ENCODE measurements around the gene NR6A1.

DNA sequence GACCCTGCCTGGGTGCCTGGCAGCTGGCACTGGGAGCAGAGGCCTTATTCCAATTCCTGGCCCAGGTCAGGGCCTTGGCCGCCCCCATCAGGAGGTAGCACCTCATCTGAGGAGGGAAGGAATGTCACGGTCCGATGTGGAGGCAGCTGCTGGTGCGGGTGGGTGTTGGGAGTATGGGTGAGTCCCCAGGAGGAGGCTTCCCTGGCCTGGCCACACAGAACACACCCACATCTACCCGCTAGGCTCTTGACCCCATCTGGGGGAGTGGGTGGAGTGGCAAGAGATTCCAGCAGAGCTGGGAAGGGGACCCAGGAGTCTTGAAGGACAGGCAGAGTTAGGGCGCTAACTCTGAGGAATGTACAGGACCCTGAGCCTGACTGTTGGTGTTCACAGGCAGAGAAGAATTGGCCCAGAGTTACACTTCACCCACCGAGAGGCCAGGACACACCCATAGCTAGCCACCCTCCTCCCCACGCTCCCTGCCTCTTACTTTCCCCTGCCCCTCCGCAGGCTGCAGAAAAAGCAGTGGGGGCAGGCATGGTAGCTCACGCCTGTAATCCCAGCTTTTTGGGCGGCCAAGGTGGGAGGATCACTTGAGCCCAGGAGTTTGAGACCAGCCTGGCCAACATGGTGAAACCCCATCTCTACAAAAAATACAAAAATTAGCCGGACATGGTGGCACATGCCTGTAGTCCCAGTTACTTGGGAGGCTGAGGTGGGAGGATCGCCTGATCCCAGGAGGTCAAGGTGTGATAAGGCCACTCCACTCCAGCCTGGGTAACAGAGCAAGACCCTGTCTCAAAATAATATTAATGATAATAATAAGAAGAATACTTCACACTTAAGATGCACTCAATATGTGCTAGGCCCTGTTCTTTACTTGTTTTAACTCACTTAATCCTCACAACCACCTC lies 11.8 kb upstream of the NR6A1 start:
- TF ChIP-seq, protein P1, sequence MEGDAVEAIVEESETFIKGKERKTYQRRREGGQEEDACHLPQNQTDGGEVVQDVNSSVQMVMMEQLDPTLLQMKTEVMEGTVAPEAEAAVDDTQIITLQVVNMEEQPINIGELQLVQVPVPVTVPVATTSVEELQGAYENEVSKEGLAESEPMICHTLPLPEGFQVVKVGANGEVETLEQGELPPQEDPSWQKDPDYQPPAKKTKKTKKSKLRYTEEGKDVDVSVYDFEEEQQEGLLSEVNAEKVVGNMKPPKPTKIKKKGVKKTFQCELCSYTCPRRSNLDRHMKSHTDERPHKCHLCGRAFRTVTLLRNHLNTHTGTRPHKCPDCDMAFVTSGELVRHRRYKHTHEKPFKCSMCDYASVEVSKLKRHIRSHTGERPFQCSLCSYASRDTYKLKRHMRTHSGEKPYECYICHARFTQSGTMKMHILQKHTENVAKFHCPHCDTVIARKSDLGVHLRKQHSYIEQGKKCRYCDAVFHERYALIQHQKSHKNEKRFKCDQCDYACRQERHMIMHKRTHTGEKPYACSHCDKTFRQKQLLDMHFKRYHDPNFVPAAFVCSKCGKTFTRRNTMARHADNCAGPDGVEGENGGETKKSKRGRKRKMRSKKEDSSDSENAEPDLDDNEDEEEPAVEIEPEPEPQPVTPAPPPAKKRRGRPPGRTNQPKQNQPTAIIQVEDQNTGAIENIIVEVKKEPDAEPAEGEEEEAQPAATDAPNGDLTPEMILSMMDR (conservative IDR thresholded peaks at IDR 0.05; ENCODE audit: low read depth, low read length), result no peak
- TF ChIP-seq EZH2 (IDR thresholded peaks at IDR 0.05; ENCODE audit: low read length, unreplicated experiment), result no peak
